ENCODE results near the gene SLC9A7. TPM values are rescaled to one million over a fixed set of nuclear protein-coding genes. Genes with fewer than 3 reads are reported as not detected.

SLC9A7 gene
- total and polyA plus RNA-seq, 8 donors, result 0.29 to 25.6 (median 9.1) TPM

- Histone ChIP-seq H3K4me3 (no peak overlapping the region), H3K27me3 (no peaks in the 10 kb centered on the region), H3K27ac (no peak overlapping the region), H3K36me3 (no peaks in the 10 kb centered on the region), H3K9me3 (no peaks in the 10 kb centered on the region), H3K4me1 (no peaks in the 10 kb centered on the region)
- TF ChIP-seq POLR2A (IDR thresholded peaks at IDR 0.05) (no peak), CTCF (IDR thresholded peaks at IDR 0.05) (no peak), EP300 (IDR thresholded peaks at IDR 0.05) (no peak), POLR2AphosphoS5 (IDR thresholded peaks at IDR 0.05) (no peak)
- WGBS, 5 donors, result 23 to 69% (median 55%) methylated on average over 2 of the region's 2 CpGs
- intact Hi-C loops (cut with DNase I; ENCODE audit: low total_unique reads), result no loop called here
- no peak for DNase-seq
Observed at GRCh38 chrX:46637938-46638337, 121.0 kb downstream of the SLC9A7 start.

- Histone ChIP-seq H3K27ac (no peak overlapping the region), H3K4me1 (no peaks in the 10 kb centered on the region), H3K4me3 (no peak overlapping the region), H3K27me3 (no peaks in the 10 kb centered on the region), H3K9me3 (no peaks in the 10 kb centered on the region), H3K36me3 (no peaks in the 10 kb centered on the region)
- TF ChIP-seq EP300 (IDR thresholded peaks at IDR 0.05) (no peak), CTCF (IDR thresholded peaks at IDR 0.05) (no peak), POLR2A (IDR thresholded peaks at IDR 0.05) (no peak), POLR2AphosphoS5 (IDR thresholded peaks at IDR 0.05) (no peak)
- no peak for DNase-seq
- 74 to 87% (median 77%) methylated on average over 6 of the region's 6 CpGs for WGBS, 5 donors
- intact Hi-C loops (cut with DNase I; ENCODE audit: low total_unique reads), result no loop called here
Observed at GRCh38 chrX:46636223-46636622, 122.7 kb downstream of the SLC9A7 start.

DNA sequence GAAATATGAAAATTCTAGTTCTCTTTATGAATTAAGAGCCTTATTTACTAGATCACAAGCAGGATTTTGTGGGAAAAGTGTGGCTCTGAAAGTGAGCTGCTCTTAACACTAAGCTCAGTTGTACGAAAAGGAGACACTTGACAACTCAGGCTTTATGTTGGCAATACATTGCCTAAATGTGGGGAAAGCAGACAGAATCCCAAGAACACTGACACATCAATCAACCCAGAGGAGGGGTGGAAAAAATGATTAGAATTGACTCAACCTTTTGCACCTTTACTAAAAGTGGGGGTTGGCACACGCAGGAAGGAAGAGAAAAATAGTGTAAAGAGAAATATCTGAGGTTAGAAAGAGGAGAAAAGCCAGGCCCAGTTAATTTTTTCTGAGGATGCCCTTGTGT lies 123.7 kb downstream of the SLC9A7 start:
- no peaks in the 10 kb centered on the region for H3K4me1 ChIP-seq
- H3K36me3 ChIP-seq, result peaks cover 0 to 5% (median 0%) of the 10 kb centered on the region in 4 donors
- no peak overlapping the region for H3K4me3 ChIP-seq
- WGBS, 5 donors, result 70 to 94% (median 87%) methylated on average over 2 of the region's 2 CpGs
- H3K27ac ChIP-seq, result no peak overlapping the region
- no peaks in the 10 kb centered on the region for H3K27me3 ChIP-seq
- no peaks in the 10 kb centered on the region for H3K9me3 ChIP-seq
- intact Hi-C loops (cut with DNase I; ENCODE audit: low total_unique reads), result no loop called here
- DNase-seq, result no peak
- TF ChIP-seq POLR2A (IDR thresholded peaks at IDR 0.05) (no peak), EP300 (IDR thresholded peaks at IDR 0.05) (no peak), POLR2AphosphoS5 (IDR thresholded peaks at IDR 0.05) (no peak), CTCF (IDR thresholded peaks at IDR 0.05) (no peak)

DNA sequence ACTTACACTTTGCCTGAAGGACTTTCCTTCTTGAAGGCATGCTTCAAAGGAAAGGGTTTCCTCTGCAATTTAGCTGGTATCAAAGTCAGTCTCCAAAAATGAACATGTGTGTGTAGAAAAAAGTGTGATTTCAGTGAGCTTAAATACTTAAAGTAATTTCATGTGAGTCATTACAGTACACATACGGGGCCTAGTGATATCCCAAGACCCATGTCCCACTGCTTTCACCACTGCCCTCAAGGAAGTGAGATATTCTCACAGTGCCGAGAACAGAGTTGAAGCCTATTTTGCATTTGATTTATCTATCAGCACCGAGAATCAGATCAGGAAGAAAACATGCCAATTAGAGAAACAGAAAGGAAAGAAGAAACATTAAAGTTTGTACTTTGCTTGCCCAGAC lies 124.3 kb downstream of the SLC9A7 start:
- peak in 1 of 2 donors; percentile 12 for DNase-seq
- Histone ChIP-seq H3K9me3 (no peaks in the 10 kb centered on the region), H3K4me3 (no peak overlapping the region), H3K36me3 (peaks cover 0 to 5% (median 0%) of the 10 kb centered on the region in 4 donors), H3K27ac (no peak overlapping the region), H3K27me3 (no peaks in the 10 kb centered on the region), H3K4me1 (peaks cover 0 to 4% (median 0%) of the 10 kb centered on the region in 4 donors)
- TF ChIP-seq POLR2A (IDR thresholded peaks at IDR 0.05), result no peak
- TF ChIP-seq EP300 (IDR thresholded peaks at IDR 0.05), result no peak
- no peak for TF ChIP-seq POLR2AphosphoS5 (IDR thresholded peaks at IDR 0.05)
- no peak for TF ChIP-seq CTCF (IDR thresholded peaks at IDR 0.05)
- intact Hi-C loops (cut with DNase I; ENCODE audit: low total_unique reads), result no loop called here
- 55 to 73% (median 66%) methylated on average over 3 of the region's 3 CpGs for WGBS, 5 donors
